SIG-M5 treated with dmso at 0.1 percent for 504 hours (cell line): ENCODE measurements around the gene KIAA1328.
A peak's percentile ranks its signal among the peaks of the same experiment; 100 is the strongest.
"Not testable (repeated sequence)": the region's sequence is repeated elsewhere in the genome, so short reads cannot be mapped to it uniquely, and the experiment has no call there.

Experiments used
- DNase-seq: peaks from one replicate; lab custom pipeline; 2025; ENCODE audit not compliant: unreplicated experiment; lab: John Stamatoyannopoulos, UW

The KIAA1328 gene

DNA sequence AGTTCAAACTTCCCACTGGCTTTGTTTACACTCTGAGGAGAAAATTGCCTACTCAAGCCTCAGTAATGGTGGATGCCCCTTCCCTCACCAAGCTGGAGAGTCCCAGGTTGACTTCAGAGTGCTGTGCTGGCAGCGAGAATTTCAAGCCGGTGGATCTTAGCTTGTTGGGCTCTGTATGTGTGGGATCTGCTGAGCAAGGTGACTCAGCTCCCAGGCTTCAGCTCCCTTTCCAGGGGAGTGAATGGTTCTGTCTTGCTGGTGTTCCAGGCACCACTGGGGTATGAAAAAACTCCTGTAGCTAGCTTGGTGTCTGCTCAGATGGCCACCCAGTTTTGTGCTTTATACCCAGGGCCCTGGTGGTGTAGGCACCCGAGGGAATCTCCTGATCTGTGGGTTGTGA, 50.9 kb downstream of the KIAA1328 start:
- not testable (repeated sequence) for DNase-seq

DNA sequence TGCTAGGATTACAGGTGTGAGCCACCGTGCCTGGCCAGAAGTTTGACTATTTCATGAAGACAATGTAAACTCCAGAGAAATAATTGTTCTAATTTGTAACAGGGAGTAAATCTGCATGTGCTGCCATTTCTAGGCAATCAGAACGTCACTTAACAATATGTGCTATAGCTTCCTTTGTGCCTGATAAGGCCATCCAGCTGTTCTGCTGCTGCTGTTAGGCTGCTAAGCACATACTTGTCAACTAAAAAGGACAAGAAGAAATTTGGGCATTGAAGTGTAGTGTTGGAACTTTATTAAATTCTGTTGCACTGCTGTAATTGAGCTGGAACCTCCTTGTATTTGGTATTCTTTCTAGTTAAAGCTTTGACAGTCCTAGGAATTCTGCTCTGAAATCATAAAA, 57.1 kb downstream of the KIAA1328 start:
- DNase-seq: no peak

DNA sequence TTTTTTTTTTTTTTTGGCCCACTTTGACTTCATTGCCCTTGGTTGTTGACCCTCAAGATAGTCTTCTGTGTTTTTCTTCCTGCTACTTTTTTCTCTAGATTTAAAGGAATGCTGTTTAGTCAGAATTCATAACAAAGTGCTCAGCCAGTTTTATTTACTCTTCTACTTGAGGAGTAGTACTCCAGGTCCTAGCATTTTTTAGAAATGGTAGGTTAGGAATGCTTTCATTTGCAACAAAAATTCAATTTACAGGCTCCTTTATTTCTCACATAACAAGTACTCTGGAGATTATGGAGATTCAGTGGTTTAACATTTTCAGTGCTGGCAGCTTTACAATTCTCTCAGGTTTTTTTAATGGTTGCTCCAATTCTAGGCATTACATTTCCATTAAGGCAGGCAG, 58.2 kb downstream of the KIAA1328 start:
- DNase-seq: no peak

DNA sequence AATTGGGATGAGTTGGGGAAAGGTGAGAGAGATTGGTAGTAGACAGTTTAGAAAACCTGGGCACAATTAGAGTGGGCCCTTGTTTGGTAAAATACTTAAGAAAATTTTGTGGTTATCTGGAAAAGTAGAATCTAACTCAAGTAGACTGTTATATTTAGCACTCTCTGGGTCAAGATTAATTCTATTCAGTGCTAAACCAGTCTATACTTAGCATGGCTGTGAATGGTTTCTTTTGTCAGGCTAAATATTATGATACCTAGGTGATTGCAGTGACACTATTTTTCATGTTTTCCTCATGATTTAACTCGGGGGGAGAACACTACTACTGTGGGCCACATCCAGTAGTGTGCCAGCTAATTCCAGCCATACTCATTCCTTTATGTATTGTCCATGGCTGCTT, 58.9 kb downstream of the KIAA1328 start:
- DNase-seq: no peak

DNA sequence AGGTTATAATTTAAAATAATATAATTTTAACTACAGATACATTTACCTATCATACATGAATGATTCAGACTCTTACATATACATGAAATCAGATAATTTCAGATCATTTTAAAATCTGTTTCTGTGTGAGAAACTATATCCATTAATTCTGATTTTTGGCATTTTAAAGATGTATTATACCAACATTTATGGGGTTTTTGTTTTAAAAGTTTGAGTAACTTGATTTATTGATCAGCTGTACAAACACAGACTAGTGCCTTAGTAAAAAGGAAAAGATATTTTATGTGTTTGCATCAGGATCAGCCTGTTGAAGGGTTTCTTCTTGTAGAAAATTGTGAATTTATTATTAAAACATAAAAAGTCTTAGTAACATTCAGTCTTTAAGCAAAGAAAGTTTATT, 59.9 kb downstream of the KIAA1328 start:
- no peak for DNase-seq

DNA sequence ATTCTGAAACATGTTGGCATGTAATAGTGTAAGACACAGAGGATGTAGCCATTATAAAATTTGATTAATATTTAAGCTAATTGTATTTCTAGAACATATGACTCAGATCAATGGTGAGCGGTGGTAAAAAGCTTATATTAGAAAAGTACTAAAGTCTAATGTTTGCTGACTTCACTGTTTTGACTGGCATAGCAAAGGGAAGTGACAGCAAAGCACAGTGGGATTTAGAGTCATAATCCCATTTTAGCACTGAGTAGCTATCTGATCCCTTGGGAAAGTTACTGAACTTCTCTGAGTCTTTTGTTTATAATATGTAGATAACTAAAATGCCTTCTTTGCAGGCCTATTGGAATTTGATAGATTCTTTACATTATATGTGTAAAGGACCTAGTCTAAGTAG, 60.4 kb downstream of the KIAA1328 start:
- DNase-seq: no peak

DNA sequence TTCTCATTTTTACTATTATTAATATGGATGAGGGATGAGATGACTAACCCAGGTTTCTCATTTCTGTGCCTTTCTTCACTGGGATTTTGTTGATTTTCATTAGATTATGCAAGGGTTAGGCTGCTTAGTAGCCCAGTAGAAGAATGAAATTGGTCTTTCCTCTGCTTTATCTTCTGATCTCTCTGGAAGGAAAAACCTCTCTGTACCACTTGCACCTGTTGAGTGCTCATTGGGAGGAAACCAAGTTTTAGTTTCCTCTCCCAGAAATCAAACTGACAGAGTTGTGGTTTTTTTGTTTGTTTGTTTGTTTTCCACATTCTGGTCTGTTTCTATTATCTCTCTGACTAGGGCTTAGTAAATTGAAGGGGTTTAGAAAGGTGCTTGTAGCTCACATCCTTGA, 60.8 kb downstream of the KIAA1328 start:
- no peak for DNase-seq

DNA sequence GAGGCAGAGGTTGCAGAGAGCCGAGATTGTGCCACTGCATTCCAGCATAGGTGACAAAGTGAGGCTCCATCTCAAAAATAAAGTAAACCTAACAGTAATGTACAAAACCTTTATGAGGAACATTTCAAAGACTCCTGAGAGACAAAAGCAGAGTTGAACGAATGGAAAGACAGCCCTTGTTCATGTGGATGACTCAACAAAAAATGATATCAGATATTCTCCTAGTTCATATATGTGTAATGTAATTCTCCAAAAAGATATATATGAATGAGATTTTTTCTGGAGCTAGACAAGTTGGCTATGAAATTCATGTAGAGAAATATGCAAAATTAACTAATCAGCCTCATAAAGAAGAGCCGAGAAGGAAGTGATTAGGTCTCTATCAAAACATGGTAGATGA, 61.7 kb downstream of the KIAA1328 start:
- DNase-seq: no peak

DNA sequence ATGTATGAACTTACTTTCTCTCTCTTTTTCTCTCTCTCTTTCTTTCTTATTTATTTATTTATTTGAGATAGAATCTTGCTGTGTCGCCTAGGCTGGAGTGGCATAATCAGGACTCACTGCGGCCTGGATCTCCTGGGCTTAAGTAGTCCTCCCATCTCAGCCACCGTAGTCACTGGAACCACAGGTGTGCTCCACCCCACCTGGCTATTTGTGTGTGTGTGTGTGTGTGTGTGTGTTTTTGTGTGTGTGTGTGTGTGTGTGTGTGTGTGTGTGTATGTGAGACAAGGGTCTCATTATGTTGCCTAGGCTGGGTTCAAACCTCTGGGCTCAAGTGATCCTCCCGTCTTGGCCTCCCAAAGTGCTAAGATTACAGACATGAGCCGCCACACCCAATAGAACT, 64.3 kb downstream of the KIAA1328 start:
- DNase-seq: no peak

DNA sequence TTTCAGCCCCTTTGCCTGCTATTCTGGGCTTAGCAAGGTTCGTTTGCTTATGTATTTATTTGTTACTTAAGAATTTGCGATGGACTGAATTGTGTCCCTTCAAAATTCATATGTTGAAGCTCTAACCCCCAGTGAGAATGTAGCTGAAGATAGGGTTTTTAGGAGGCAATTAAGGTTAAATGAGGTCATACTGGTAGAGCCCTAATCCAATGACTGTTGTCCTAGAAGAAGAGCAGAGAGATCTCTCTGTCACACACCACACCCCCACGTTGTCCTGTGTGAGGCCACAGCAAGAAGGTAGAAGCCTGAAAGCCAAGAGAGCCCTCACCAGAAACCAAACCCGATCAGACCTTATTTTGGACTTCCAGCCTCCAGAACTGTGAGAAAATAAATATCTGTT, 66.7 kb downstream of the KIAA1328 start:
- no peak for DNase-seq

DNA sequence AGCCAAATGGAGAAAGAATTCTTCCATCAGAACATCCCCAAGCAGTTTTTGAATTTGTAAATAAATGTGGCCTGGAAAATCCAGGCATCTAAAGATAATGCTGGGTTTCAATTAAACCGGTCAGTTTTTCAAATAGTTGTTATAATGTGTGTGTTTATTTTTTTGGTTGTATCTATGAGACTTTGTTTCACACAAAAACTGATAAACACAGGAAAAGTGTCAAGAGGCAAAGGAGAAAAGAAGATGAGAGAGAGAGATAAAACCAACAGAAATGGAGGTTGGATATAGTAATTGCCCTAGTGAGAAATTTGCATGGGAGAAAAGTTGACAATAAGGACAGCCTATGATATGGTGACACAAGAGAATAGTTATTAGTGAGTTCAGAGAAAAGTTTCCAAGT, 68.3 kb downstream of the KIAA1328 start:
- no peak for DNase-seq

DNA sequence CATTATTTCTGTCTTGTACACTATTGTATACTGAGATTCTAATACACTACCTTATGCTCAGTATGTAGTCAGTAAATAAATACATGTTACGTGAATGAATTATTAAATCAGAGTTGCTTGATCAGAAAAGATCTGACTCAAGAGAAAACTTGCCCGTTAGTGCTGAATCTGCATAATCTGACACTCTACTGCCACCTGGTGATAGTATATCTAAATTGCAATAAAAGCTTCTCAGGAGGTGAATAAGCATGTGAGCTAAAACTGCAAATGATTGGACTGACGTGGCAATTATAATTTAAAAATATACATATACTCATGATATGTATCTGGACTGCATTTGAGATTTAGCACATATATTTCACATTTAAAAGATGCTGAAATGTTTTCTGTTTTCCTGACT, 70.4 kb downstream of the KIAA1328 start:
- peak; percentile 53 for DNase-seq

DNA sequence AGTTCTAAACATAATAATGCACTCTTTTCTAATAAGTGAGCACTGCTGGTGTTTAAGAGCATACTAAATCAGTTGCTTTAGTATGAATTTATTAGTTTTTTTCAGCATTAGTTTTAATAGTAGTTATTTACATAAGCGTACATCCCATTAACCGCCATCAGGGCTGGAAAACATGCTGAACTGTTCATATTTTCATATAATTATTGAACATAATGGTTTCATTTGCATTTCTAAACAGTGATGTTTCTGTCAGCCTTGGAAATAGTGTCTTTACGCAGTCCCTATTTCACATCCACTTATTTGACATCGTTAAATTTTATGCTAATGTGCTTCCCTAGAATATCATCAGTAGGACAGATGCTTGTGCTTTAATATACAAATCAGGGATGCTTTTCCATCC, 71.5 kb downstream of the KIAA1328 start:
- DNase-seq: no peak

DNA sequence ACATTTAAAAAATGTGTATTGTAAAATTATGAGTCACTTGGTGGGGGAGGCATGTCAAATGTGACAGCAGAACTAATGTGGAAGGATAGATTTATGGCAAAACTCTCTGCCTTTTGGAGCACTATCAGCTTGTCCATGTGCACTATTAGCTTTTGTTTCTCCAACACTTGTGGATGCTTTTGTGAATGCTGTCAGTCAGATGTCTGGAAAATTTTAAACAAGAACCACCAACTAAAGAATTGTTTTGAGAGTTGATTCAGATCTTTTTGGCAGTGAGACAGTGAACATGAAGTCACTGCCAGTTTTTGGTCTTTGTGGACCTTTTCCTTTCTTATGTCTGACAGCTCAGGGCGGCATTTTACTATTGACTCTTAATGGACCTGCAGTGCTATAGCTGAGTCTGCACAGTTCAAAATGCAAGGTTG, 72.4 kb downstream of the KIAA1328 start:
- no peak for DNase-seq

DNA sequence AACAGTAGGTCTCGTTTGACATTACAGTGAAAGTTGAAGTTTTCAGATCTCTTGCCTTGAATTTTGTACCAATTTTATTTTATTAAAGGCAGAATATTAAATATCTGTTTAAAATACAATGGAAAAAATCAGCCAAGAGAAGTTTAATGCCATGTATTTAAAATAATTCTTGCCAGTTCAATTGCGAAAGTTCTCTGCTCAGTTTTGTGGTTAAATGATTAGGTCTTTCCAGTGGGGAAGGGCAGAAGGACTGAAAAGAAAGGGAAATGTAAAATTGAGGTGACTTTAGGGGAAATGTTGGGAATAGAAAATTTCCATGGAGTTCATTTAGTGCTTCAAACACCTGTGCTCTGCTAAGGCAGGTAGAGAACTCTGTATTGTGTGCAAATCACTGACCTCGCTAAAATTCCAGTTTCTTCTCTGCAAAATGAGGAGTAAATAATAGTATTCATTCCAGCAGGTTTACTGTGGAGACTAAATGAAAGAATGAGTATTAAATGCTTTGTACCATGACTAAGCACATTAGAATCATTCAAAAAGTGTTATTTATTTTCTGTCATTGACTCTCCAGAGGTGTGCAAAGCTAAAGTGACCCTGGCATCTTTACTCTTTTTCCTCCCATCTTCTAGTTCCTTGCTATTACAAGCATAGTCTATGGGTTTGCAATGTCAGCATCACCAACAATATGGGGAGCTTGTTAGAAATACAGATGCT, 74.4 kb downstream of the KIAA1328 start:
- DNase-seq: no peak

DNA sequence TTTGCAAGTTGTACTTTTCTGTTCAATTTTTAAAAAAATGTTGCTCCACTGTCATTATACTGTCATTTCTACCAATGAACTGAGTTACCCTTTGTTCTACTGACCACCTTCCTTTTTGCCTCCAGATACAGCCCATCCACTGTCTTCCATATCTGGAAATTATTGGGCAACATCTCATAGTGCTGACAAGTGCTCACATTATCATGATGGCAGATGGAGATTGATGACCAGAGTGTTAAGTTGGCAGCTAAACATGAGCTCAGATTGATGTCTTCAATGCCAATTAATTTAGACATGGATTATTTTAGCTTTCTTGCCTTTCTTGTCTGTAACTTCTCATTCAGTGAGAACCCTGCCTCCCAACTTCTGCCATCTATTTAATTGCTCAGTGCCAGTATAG, 76.6 kb downstream of the KIAA1328 start:
- no peak for DNase-seq

DNA sequence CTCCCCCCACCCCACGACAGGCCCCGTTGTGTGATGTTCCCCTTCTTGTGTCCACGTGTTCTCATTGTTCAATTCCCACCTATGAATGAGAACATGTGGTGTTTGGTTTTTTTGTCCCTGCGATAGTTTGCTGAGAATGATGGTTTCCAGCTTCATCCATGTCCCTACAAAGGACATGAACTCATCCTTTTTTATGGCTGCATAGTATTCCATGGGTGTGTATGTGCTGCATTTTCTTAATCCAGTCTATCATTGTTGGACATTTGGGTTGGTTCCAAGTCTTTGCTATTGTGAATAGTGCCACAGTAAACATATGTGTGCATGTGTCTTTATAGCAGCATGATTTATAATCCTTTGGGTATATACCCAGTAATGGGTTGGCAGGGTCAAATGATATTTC, 80.4 kb downstream of the KIAA1328 start:
- DNase-seq: not testable (repeated sequence)

DNA sequence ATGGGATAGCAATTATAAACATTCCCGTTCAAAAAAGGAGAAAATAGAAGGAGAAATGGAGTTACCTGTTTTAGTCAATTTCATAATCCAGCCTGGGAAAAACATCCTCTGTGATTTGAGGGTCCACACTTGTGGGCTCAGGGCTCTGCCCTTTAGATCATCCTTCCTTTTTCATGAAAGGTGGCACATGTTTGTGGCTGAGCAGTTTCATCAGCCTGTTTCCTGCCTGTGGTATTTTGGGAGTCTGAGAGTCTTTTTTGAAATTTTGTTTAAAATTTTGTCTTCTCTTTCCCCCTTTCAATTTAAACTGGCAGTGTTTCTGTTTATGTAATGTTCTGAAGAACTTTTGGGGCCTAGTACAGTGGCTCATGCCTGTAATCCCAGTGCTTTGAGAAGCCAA, 84.0 kb downstream of the KIAA1328 start:
- peak; percentile 62 for DNase-seq

DNA sequence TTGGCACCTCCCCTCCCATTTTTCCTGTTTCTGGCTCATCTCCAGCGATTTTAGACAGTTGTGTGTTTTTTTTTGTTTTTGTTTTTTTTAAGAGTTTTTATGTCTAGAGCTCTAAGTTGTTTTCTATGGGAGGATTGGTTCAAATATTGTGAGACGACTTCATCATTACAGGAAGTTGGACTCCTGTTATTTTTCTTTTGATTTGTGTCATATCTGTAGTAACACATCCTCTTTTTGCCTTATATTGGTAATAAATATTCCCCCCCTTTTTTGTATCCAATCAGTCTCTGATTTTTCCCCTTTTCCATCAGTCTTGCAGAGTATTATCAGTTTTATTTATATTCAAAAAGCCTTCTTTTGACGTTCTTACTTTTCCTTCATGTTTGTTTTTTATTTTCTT, 89.0 kb downstream of the KIAA1328 start:
- DNase-seq: no peak

DNA sequence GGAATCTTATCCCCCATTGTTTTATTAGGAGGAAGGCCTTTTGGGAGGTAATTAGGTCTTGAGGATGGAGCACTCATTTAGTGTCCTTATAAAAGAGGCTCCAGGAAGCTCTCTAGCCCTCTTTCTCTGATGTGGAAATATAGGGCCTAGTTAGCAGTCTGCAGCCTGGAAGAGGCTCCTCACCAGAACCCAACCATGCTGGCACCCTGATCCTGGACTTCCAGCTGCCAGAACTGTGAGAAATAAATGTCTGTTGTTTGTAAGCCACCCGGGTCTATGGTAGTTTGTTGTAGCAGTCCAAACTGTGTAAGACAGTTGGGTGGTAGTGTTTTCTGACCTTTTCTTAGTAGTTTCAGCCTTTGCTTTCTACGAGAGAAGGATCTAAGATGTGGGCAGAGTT, 100.7 kb downstream of the KIAA1328 start:
- DNase-seq: no peak

DNA sequence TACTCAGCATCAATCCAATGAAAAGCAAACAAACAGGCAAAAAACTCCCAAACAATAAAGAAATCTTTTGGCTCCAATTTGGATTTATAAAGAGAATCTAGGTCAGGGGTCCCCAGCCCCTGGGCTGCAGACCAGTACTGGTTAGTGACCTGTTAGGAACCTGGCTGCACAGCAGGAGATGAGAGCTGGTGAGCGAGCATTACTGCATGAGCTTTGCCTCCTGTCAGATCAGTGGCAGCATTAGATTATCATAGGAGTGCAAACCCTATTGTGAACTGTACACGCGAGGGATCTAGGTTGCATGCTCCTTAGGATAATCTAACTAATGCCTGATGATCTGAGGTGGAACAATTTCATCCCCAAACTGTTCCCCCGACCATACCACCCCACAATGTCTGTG, 102.2 kb downstream of the KIAA1328 start:
- no peak for DNase-seq

DNA sequence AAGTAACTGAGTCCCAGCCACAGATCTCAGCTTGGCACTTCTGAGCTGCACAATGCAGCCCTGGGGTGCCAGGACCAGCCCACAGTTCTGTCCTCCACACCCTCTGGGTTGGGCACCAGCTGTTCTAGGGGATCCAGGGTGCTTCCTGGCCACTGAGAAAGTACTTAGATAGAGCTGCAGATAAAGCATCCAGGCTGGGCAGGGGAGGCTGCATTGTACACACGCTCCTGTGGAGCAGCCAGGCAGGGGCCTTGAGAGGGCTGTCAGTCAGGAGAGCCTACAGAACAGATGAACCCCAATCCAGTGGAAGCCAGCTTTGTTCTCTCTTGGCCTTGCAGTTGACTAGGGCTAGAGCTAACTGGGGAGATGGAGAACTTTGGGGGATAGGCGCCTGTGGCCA, 104.6 kb downstream of the KIAA1328 start:
- DNase-seq: no peak

DNA sequence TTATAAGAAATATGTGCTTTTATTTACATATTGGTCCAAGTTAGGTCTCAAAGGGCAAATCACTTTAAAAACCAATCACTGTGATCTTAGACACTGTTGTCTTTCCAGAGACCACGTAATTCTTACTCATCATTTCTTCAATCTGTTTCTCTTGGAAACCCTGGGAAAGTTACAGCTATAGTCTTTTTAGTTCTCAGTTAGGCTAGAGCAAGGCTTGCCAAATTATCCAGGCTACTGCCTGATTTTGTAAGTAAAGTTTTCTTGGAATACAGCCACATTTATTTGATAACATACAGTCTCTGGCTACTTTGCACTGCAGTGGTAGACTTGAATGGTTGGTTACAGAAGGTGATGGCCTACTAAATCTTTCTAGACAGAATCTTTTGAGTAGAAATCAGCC, 106.0 kb downstream of the KIAA1328 start:
- DNase-seq: no peak
